HEK293T (cell line): ENCODE results near the gene SLC22A6.

ENCODE experiments used
- ARNT ChIP-seq: fragments of 450-650 bp; IDR thresholded peaks from 2 replicates; pipeline ENCODE4 v1.6.1; 2017; ENCODE audit warnings: mild to moderate bottlenecking
- BHLHE40 ChIP-seq: fragments of 450-650 bp; IDR thresholded peaks from 2 replicates; pipeline ENCODE4 v1.6.1; 2016; ENCODE audit warnings: mild to moderate bottlenecking, moderate library complexity, borderline replicate concordance
- ELF4 ChIP-seq: fragments of 450-650 bp; IDR thresholded peaks from 2 replicates; pipeline ENCODE4 v1.6.1; 2017; ENCODE audit warnings: antibody characterized with exemption
- FOXA1 ChIP-seq: fragments of 450-650 bp; IDR thresholded peaks from 2 replicates; pipeline ENCODE4 v1.6.1; 2016; ENCODE audit warnings: mild to moderate bottlenecking
- FOXK2 ChIP-seq: fragments of 450-650 bp; IDR thresholded peaks from 2 replicates; pipeline ENCODE4 v1.6.1; 2016; ENCODE audit warnings: mild to moderate bottlenecking
- FOXM1 ChIP-seq: fragments of 450-650 bp; IDR thresholded peaks from 2 replicates; pipeline ENCODE4 v1.6.1; 2017; ENCODE audit warnings: mild to moderate bottlenecking, borderline replicate concordance
- HDGF ChIP-seq: fragments of 450-650 bp; IDR thresholded peaks from 2 replicates; pipeline ENCODE4 v1.6.1; 2017; ENCODE audit warnings: antibody characterized with exemption, borderline replicate concordance
- NFRKB ChIP-seq: fragments of 450-650 bp; IDR thresholded peaks from 2 replicates; pipeline ENCODE4 v1.6.1; 2016; ENCODE audit warnings: mild to moderate bottlenecking, moderate library complexity
- SP1 ChIP-seq: fragments of 450-650 bp; IDR thresholded peaks from 2 replicates; pipeline ENCODE4 v1.6.1; 2017
- SUZ12 ChIP-seq: fragments of 450-650 bp; IDR thresholded peaks from 2 replicates; pipeline ENCODE4 v1.6.1; 2016; ENCODE audit warnings: mild to moderate bottlenecking
- TARDBP ChIP-seq: fragments of 450-650 bp; IDR thresholded peaks from 2 replicates; pipeline ENCODE4 v1.6.1; 2016

GRCh38 chr11:62999156-62999555 is 14.4 kb upstream of the SLC22A6 start:
- TF ChIP-seq ARNT, result no peak
- no peak for TF ChIP-seq FOXK2
- TF ChIP-seq SP1, result no peak
- TF ChIP-seq ELF4, result no peak
- TF ChIP-seq FOXA1, result no peak
- no peak for TF ChIP-seq FOXM1
- TF ChIP-seq BHLHE40, result no peak
- no peak for TF ChIP-seq HDGF
- TF ChIP-seq SUZ12, result no peak
- TF ChIP-seq TARDBP, result no peak
- no peak for TF ChIP-seq NFRKB
